GM10847 (cell line): ENCODE data around the gene C2CD4C.

Experiments
- POLR2A ChIP-seq: IDR thresholded peaks from 2 replicates; pipeline ENCODE4 v1.6.1; 2011; ENCODE audit not compliant: insufficient read length; ENCODE audit errors: extremely low read depth

Gene C2CD4C

DNA sequence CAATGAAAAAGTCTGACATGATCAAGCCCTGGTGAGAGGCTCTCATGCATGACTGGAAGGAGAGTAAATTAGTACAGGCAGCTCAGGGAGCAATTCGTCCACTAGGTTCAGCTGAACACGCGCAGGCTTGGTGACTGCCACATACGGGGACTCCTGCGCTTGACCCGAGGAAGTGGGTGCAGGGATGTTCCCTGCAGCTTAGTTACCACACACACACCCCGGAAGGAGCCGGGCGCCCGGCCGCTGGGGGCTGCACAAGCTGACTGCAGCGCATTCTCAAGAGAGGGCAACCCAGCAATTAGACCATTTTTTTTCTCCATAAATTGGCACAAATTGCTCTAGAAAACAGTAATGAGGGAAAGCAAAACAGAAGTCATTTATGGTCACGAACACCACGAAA, 41.4 kb downstream of the C2CD4C start:
- TF ChIP-seq POLR2A = no peak

DNA sequence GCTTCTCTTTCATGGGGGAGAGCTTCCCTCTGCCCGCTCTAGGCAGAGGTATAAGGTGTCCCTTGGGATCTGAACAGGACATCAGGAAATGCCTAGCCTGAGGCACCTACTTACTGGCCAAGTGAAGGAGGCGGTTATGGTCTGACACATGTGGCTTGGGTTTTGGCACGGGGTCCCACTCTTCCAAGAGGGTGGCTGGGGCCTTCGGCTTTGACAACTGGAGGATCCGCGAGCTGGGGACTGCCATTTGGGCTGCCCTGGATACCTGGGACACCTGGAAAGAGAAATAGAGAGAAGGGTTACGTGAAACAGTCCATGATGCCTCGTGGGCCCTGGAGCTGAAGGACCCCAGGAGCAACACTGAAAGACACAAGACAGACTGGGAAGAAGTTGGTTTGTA, 42.0 kb downstream of the C2CD4C start:
- no peak for TF ChIP-seq POLR2A

DNA sequence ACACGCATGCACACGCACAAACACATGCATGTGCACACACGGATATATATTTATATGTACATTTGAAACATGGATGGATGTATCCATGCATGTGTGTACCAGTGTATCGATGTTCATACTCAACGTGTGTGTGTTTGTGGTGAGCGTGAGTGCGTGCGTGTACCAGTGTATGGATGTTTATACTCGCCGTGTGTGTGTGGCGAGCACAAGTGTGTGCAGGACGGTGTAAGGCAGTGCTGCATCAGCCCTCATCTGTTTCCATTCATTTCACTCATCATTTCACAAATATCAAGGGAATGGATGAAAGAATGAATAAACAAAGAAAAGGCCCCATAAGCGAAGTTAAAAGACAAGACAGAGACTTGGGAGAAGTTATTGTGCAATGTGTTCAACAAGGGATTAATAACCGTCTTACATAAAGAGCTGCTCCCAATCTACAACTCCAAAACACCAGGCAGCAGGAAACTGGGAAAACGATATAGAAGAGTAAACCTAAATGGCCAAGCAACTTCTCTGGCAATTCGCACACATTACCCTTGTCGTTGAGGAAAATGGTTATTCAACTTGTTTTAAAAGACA, 42.7 kb downstream of the C2CD4C start:
- TF ChIP-seq POLR2A = no peak

DNA sequence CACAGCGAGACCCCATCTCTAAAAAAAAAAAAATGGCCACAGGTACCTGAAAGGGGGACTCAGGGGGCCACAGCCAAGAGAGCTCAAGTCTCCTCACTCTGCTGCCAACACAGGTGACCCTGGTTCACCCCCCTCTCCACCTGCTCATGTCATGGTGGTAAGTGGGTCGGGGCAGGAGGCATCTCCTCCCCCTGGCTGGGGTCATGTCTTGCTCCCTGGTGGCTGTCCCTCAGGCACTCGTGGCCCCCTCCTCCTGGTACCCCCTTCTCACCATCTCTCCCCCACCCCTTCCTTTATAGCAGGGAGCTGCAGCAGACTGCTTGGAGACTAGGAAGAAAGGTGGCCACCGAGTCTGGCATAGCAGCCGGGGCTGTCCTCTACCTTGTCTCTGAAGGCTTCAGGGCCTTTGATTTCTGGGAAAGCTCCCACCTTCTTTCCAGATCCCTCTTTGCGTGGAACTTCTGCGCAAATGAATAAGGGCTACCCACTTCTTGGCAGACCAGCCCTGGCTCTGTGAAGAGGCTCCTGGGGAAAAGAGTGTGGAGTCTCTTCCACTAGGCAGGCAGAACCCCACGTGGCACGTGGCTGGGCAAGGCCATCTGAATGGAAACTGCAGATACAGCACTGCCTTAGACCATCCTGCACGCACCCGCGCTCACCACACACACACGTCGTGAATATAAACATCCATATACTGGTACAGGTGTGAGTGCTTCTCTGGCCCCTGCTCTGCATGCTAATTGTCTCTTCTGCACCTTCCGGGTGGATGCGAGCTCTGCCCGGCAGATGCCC, 44.3 kb downstream of the C2CD4C start:
- no peak for TF ChIP-seq POLR2A

DNA sequence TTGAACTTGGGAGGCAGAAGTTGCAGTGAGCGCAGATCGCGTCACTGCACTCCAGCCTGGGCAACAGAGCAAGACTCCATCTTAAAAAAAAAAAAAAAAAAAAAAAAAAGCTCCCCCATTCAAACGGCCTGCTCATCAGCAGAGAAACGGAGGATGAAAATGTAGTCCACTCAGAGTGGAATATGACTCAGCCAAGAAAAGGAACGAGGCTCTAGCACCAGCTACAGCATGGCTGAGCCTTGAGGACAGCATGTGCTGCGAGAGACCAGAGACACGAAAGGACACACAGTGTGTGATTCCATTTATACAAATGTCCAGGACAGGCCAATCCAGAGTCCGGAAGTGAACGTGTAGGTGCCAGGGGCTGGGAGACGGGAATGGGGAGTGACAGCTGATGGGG, 46.3 kb downstream of the C2CD4C start:
- TF ChIP-seq POLR2A = no peak

DNA sequence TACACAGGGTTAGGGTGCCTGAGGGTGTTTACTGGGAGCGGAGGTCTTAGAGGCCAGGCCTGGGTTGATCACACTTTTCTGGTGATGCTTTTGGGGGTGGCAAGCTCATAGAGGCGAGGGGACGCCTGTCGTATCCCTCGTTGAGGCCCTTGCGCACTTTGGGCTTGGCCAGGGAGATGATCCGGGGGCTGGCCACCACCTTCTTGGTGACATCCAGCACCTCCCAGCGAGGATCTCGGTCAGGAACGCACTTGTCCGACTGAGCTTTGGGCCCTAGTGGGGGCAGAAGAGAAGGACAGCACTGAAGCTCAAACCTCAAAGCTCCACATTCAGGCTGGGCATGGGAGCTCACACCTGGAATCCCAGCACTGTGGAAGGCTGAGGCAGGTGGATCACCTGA, 46.8 kb downstream of the C2CD4C start:
- no peak for TF ChIP-seq POLR2A

DNA sequence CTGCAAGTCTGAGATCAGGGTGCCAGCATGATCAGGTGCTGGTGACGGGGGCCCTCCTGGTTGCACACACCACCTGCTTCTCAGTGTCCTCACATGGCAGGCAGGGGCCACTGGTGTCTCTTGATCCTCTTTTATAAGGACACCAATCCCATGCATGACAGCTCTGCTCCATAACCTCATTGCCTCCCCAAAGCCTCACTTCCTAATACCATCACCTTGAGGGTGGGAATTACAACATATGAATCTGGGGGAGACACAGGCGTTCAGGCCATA, 49.4 kb downstream of the C2CD4C start:
- no peak for TF ChIP-seq POLR2A
